Activated CD8-positive, alpha-beta memory T cell treated with anti-CD3 and anti-CD28 coated beads for 36 hours (primary cell): ENCODE data around the gene PCDHGB7. TPM values are rescaled to one million over a fixed set of nuclear protein-coding genes. Genes with fewer than 3 reads are reported as not detected.
"Not testable (repeated sequence)": the region's sequence is repeated elsewhere in the genome, so short reads cannot be mapped to it uniquely, and the experiment has no call there.

ENCODE experiments used
- CTCF ChIA-PET: fragments of 350-600 bp; sonication (Branson Sonifier 250); formaldehyde crosslinking; loops from one replicate; lab custom pipeline; 2021; ENCODE audit warnings: antibody characterized with exemption; lab: Charles Lee
- POLR2A ChIA-PET: fragments of 350-600 bp; sonication (Branson Sonifier 250); formaldehyde crosslinking; loops from one replicate; lab custom pipeline; 2021; ENCODE audit warnings: antibody characterized with exemption; lab: Charles Lee
- total RNA-seq, 2 experiments: library from RNA; stranded (reverse); gene quantifications; one replicate each; pipeline ENCODE4 v1.2.3, GENCODE V29; 2021

The PCDHGB7 gene
- total RNA-seq, 2 experiments from 2014 or later, result not detected

DNA sequence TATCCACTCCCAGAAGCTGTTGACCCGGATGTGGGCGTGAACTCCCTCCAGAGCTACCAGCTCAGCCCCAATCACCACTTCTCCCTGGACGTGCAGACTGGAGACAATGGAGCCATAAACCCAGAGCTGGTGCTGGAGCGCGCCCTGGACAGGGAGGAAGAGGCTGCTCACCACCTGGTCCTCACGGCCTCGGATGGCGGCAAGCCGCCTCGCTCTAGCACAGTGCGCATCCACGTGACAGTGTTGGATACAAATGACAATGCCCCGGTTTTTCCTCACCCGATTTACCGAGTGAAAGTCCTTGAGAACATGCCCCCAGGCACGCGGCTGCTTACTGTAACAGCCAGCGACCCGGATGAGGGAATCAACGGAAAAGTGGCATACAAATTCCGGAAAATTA lies 24.2 kb upstream of the PCDHGB7 start:
- POLR2A ChIA-PET, result no interaction called here

DNA sequence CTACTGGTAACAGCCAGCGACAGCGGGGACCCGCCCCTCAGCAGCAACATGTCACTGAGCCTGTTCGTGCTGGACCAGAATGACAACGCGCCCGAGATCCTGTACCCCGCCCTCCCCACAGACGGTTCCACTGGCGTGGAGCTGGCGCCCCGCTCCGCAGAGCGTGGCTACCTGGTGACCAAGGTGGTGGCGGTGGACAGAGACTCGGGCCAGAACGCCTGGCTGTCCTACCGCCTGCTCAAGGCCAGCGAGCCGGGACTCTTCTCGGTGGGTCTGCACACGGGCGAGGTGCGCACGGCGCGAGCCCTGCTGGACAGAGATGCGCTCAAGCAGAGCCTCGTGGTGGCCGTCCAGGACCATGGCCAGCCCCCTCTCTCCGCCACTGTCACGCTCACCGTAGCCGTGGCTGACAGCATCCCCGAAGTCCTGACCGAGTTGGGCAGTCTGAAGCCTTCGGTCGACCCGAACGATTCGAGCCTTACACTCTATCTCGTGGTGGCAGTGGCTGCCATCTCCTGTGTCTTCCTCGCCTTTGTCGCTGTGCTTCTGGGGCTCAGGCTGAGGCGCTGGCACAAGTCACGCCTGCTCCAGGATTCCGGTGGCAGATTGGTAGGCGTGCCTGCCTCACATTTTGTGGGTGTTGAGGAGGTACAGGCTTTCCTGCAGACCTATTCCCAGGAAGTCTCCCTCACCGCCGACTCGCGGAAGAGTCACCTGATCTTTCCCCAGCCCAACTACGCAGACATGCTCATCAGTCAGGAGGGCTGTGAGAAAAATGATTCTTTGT lies 22.9 kb upstream of the PCDHGB7 start:
- POLR2A ChIA-PET, CTCF ChIA-PET: not testable (repeated sequence)

More for the DNA sequence above, 24.2 kb upstream of the PCDHGB7 start:
- CTCF ChIA-PET, result no interaction called here

GRCh38 chr5:141397756-141398551 lies 19.5 kb upstream of the PCDHGB7 start, which contains the start of gene PCDHGB5:
TSS of gene PCDHGB5 (plus strand) at chr5:141397947. CDS start at chr5:141398128, 181 bp downstream.
- POLR2A ChIA-PET, result not testable (repeated sequence)
- CTCF ChIA-PET, result interaction anchor here (0.6 to 1.3 kb wide), 3 partner anchors 37 to 126 kb away, joined by 3 to 4 read pairs (median 3); no protein-coding TSS in a partner anchor

DNA sequence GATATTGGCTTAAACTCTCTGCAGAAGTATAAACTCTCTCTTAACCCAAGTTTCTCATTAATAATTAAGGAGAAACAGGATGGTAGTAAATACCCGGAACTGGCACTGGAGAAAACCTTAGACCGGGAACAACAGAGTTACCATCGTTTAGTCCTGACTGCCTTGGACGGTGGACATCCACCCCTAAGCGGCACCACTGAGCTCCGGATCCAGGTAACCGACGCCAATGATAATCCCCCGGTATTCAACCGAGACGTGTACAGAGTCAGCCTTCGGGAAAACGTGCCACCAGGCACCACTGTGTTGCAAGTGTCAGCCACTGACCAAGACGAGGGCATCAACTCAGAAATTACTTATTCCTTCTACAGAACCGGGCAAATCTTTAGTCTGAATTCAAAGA lies 18.9 kb upstream of the PCDHGB7 start:
- CTCF ChIA-PET, result no interaction called here
- POLR2A ChIA-PET, result no interaction called here

DNA sequence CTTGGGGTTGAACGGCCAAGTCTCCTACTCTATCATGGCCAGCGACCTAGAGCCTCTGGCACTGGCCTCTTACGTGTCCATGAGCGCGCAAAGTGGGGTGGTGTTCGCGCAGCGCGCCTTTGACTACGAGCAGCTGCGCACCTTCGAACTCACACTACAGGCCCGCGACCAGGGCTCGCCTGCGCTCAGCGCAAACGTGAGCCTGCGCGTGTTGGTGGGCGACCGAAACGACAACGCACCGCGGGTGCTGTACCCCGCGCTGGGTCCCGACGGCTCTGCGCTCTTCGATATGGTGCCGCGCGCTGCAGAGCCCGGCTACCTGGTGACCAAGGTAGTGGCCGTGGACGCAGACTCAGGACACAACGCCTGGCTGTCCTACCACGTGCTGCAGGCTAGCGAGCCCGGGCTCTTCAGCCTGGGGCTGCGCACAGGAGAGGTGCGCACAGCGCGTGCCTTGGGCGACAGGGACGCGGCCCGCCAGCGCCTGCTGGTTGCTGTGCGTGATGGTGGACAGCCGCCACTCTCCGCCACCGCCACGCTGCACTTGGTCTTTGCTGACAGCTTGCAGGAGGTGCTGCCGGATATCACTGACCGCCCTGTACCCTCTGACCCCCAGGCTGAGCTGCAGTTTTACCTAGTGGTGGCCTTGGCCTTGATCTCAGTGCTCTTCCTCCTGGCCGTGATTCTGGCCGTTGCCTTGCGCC lies 17.8 kb upstream of the PCDHGB7 start:
- CTCF ChIA-PET, result no interaction called here

DNA sequence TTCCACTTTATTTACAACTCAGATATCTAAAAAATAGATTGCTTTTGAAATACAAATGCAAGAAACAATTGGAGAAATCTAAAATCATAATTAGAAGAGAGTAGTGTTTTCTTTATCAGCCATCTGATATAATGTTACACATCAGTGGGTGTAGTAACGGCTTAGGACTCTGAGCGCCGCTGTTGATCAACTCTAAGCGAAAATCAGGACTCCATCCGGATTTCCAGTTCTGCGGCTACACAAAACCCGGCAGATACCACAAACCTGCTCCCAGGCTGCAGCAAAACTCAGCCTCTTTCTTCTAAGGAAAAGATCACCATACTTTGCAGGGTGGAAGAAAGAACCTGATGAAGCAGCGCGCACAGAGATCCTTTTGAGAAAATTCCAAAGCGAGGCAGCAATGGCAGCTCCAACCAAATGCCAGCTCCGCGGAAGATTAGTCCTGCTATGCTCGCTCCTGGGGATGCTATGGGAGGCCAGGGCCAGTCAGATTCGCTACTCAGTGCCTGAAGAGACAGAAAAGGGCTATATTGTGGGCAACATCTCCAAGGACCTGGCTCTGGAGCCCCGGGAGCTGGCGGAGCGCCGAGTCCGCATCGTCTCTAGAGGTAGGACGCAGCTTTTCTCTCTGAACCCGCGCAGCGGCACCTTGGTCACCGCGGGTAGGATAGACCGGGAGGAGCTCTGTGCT lies 14.8 kb upstream of the PCDHGB7 start, which contains the start of gene PCDHGA9:
TSS of gene PCDHGA9 (plus strand) at position 226 of the 691 bp plus-strand sequence. CDS start at position 401, 175 bp downstream.
- ChIA-PET POLR2A (no interaction called here), CTCF (interaction anchor here (1.1 kb wide), 1 partner anchor 12 kb away, joined by 4 read pairs; no protein-coding TSS in a partner anchor)

More for the DNA sequence above, 17.8 kb upstream of the PCDHGB7 start:
- POLR2A ChIA-PET, result no interaction called here

DNA sequence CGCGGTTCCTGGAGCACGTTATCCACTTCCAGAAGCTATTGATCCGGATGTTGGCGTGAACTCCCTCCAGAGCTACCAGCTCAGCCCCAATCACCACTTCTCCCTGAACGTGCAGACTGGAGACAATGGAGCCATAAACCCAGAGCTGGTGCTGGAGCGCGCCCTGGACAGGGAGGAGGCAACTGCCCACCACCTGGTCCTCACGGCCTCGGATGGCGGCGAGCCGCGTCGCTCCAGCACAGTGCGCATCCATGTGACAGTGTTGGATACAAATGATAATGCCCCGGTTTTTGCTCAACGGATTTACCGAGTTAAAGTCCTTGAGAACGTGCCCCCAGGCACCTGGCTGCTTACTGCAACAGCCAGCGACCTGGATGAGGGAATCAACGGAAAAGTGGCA lies 14.1 kb upstream of the PCDHGB7 start:
- ChIA-PET POLR2A (no interaction called here), CTCF (interaction anchor here (1.1 kb wide), 1 partner anchor 13 kb away, joined by 4 read pairs; no protein-coding TSS in a partner anchor)

DNA sequence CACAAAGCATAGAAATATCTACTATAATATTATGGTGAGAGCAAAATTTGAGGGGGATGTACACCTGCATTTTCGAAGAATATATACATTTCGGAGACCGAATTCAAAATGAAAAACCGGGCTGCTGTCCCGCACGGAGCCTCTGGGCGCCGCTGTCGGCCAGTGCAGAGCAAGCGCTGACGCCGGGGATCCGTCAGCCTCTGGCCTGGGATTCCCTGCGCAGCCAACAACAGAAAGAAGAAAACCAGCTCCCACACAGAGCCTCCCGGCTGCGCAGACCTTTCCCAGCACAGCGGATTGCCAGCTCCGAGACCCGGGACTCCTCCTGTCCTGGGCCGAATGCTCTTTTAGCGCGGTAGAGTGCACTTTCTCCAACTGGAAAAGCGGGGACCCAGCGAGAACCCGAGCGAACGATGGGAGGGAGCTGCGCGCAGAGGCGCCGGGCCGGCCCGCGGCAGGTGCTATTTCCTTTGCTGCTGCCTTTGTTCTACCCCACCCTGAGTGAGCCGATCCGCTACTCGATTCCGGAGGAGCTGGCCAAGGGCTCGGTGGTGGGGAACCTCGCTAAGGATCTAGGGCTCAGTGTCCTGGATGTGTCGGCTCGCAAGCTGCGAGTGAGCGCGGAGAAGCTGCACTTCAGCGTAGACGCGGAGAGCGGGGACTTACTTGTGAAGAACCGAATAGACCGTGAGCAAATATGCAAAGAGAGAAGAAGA lies 9.5 kb upstream of the PCDHGB7 start, which contains the start of gene PCDHGB6:
TSS of gene PCDHGB6 (plus strand) at position 232 of the 716 bp plus-strand sequence. CDS start at position 414, 182 bp downstream.
- POLR2A ChIA-PET, result not testable (repeated sequence)
- CTCF ChIA-PET, result interaction anchor here (1.4 kb wide), 1 partner anchor 150 kb away, joined by 4 read pairs; no protein-coding TSS in a partner anchor

DNA sequence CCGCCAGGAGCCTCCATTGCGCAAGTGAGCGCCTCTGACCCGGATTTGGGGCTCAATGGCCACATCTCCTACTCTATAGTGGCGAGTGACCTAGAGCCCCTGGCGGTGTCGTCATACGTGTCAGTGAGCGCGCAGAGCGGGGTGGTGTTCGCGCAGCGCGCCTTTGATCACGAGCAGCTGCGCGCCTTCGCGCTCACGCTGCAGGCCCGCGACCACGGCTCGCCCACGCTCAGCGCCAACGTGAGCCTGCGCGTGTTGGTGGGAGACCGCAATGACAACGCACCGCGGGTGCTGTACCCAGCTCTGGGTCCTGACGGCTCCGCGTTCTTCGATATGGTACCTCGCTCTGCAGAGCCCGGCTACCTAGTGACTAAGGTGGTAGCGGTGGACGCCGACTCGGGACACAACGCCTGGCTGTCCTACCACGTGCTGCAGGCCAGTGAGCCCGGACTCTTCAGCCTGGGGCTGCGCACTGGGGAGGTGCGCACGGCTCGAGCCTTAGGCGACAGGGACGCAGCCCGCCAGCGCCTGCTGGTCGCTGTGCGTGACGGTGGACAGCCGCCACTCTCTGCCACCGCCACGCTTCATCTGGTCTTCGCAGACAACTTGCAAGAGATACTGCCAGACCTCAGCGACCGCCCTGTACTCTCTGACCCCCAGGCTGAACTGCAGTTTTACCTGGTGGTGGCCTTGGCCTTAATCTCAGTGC lies 7.7 kb upstream of the PCDHGB7 start:
- CTCF ChIA-PET, result no interaction called here
- POLR2A ChIA-PET, result interaction anchor here (0.7 kb wide), 1 partner anchor 89 kb away, joined by 8 read pairs; the partner anchor contains the start of gene TAF7

- ChIA-PET POLR2A (no interaction called here), CTCF (no interaction called here)
These were observed 5.9 kb upstream of the PCDHGB7 start for GRCh38 chr5:141411575-141411974.

GRCh38 chr5:141412854-141413539 lies 4.5 kb upstream of the PCDHGB7 start, which contains the start of gene PCDHGA10:
TSS of gene PCDHGA10 (plus strand) at chr5:141412987. CDS start at chr5:141413176, 189 bp downstream.
- POLR2A ChIA-PET, result no interaction called here

DNA sequence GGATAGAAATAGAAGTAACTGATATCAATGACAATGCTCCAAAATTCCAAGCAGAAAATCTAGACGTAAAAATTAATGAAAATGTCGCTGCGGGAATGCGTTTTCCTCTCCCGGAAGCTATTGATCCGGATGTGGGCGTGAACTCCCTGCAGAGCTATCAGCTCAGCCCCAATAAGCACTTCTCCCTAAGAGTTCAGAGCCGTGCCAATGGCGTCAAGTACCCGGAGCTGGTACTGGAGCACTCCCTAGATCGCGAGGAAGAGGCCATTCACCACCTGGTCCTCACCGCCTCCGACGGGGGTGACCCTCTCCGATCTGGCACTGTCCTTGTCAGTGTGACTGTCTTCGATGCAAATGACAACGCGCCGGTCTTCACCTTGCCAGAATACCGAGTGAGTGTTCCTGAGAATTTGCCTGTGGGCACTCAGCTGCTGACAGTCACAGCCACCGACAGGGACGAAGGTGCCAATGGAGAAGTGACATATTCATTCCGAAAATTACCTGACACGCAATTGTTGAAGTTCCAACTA lies 3.9 kb upstream of the PCDHGB7 start:
- CTCF ChIA-PET, result interaction anchor here (0.8 to 1.8 kb wide), 8 partner anchors 8 to 145 kb away, joined by 3 to 9 read pairs (median 5); partner anchors contain the start of genes PCDHGA12 and TAF7
- POLR2A ChIA-PET, result no interaction called here

More at GRCh38 chr5:141412854-141413539, 4.5 kb upstream of the PCDHGB7 start, which contains the start of gene PCDHGA10:
- CTCF ChIA-PET, result interaction anchor here (0.8 to 1.8 kb wide), 11 partner anchors 9 to 146 kb away, joined by 3 to 9 read pairs (median 5); partner anchors contain the start of genes PCDHGA12 and TAF7

DNA sequence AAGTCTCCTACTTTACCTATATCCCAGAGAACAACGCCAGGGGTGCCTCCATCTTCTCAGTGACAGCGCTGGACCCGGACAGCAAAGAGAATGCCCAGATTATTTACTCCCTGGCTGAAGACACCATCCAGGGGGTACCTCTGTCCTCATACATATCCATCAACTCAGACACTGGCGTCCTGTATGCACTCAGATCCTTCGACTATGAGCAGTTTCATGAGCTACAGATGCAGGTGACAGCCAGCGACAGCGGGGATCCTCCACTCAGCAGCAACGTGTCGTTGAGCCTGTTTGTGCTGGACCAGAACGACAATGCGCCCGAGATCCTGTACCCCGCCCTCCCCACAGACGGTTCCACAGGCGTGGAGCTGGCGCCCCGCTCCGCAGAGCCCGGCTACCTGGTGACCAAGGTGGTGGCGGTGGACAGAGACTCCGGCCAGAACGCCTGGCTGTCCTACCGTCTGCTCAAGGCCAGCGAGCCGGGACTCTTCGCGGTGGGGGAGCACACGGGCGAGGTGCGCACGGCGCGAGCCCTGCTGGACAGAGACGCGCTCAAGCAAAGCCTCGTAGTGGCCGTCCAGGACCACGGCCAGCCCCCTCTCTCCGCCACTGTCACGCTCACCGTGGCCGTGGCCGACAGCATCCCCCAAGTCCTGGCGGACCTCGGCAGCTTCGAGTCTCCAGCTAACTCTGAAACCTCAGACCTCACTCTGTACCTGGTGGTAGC lies 2.8 kb upstream of the PCDHGB7 start:
- POLR2A ChIA-PET, result not testable (repeated sequence)
- CTCF ChIA-PET, result interaction anchor here (1.8 kb wide), 1 partner anchor 16 kb away, joined by 5 read pairs; the partner anchor contains the start of gene PCDHGA12

DNA sequence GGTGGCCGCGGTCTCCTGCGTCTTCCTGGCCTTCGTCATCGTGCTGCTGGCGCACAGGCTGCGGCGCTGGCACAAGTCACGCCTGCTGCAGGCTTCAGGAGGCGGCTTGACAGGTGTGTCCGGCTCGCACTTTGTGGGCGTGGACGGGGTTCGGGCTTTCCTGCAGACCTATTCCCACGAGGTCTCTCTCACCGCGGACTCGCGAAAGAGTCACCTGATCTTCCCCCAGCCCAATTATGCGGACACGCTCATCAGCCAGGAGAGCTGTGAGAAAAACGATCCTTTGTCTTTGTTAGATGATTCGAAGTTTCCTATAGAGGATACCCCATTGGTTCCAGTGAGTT lies 2.2 kb upstream of the PCDHGB7 start:
- POLR2A ChIA-PET, result not testable (repeated sequence)
- CTCF ChIA-PET, result interaction anchor here (1.5 kb wide), 1 partner anchor 99 kb away, joined by 3 read pairs; no protein-coding TSS in a partner anchor
